Jurkat, Clone E6-1 (cell line): ENCODE results near the gene GPR31.

Experiments used
- DNase-seq: peaks from one replicate; pipeline ENCODE4 v3.0.0-alpha.2; 2011; ENCODE audit warnings: low read depth, low spot score
- H3K4me3 ChIP-seq: 2 replicates; pipeline ENCODE4 v1.5.1; 2011; ENCODE audit warnings: mild to moderate bottlenecking, low read length, control low read depth, moderate library complexity

The GPR31 gene

DNA sequence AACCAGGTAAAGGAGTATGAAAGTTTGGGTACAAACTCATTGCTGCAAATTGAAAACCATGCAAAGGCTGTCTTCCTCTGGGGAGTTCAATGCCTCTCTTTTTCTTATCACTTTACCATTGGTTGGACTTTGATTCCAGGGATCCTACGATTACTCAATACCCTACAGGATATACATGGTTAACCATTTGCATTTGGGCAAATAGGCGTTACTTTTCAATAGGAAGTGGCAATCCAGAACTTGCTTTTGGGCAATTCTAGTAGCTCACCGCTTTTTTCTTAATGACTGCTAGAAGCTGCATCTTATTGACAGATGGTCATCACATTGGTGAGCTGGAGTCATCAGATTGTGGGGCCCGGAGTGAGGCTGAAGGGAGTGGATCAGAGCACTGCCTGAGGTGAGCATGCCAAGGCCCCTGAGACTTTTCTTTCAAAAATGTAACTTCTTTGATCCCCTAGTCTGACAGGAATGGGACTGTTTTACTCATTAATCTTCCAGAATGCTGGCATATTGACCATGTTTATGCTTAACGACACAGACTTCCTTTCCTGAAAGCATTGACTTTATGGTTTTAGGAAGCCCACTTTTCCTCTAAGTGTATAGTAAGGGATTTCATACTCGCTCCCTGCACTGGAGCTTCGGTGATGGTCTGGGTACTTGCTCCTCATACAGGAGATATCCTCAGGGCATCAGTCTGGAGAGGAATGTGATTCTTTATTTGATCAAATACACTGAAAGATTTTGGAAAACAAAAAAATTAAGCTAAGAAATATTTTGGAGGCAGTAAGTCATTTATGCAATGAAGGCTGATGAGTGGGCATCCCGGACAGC is 34.7 kb downstream of the GPR31 start, which contains the start of gene CCR6:
TSS of gene CCR6 (plus strand) at position 270 of the 831 bp plus-strand sequence. CDS start 13,039 bp downstream, outside the sequence.
- no peak for DNase-seq
- no peak within 1 kb of the TSS for H3K4me3 ChIP-seq

DNA sequence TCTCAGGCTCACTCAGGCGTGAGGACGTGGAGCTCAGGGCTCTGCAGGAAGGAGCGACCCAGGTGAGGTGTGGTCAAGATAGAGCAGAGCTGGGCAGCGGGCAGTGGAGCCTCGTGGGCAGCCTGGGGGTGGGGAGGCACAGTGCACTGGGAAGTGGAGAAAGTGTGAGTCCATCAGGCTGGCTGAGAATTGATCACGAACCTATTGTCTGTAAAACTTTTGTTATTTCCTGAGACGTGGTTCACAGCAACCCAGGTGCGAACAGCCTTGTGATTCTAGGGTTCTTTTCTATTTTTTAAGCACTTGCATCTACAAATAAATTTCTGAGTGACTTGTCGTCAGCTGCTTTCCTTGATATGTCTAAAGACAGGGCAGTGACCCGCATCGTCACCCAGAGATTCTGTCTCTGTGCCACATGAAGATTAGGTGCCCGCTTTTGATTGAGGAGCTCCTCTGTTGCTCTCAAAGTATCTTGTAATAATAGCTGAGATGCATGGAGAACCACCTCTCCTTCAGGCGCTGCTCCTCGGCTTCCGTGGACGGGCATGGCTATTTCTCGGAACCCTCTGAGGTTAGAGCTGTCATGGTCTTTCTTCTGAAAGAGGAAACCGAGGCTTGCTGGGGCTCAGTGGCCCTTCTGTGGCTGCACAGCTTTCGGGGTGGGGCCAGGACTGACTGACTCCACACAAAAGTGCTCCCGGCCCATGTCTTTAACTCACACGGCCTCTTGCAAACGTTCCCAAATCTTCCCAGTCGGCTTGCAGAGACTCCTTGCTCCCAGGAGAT is 35.5 kb downstream of the GPR31 start:
- no peak overlapping the region for H3K4me3 ChIP-seq
- no peak for DNase-seq

DNA sequence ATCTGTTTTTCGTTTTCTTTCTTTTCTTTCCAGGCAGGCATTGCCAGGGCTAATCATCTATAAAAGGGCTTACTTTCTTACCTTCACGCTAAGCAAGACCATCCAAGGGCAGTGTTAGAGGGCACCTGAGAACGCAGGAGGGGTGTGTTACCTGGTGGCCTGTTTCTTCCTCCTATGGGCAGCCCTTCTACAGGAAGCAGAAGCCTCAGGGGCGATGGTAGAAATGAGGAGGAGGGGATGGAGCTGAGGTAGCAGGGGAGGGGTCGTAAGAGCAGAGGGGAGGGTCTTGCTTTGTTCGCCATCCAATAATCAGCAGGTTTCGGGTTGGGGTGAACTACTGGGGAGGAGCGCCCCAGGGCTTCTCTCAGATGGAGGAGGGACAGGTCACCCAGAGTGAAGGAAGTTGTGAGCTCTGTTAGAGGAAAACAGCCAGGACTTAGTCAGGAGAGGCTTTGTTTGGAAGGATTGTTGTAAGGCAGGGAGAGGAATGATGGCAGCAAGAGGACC is 36.4 kb downstream of the GPR31 start:
- DNase-seq: no peak
- no peak overlapping the region for H3K4me3 ChIP-seq

DNA sequence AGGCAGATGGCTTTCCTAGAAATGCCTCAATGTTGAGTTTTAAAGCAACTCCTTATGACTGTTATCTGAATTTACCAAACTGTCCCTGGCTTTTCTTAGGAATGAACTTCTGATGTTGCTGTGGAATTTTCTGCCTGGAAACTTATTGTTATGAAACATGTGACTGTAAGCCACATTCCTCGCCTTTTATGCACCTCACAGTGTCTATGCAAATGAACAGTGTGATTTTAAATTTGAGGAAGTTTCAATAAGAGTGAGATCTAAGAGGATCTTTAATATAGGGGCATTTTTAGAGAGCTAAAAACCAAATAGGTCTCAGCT is 37.2 kb downstream of the GPR31 start:
- no peak for DNase-seq
- no peak overlapping the region for H3K4me3 ChIP-seq

DNA sequence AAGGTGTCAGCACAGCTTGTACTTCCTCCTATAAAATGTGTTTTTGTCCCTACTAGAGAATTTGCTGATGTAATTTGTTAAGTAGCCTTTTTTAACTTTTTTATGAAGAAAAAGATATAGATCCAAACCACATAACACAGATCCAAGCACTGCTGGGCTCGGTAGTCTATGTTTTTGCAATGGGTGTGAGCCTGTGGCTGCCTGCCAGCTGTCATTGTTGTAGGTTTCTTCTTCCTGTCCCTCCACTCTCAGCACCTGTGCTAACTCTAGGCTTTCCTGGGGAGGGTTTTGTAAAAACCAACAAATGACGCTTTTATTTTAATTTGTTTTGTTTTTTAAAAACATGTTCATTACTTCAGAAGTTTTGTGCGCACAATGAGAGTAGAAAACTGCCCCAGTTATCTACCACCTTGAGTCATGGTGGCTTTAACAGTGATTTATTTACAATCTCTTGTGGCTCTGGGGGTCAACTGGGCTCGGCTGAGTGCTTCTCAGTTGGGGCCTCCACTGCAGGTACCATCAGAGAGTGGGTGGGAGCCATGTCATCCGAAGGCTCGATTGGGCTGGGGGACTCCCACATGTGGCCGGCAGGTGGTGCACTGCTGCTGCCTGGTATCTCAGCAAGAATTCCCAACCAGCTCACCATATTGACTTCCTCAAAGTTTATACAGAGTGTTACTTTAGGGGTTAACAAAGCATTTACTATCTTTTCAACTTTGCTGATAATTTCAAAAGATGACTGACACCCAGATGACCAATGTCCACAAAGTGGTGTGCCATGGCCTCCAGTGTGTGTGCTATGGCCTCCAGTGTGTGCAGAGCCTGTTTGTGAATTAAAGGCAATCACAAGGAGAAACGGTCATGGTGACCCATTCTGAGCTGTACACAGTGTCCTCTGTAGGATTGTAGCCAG is 37.9 kb downstream of the GPR31 start:
- no peak overlapping the region for H3K4me3 ChIP-seq
- DNase-seq: peak; percentile 58

DNA sequence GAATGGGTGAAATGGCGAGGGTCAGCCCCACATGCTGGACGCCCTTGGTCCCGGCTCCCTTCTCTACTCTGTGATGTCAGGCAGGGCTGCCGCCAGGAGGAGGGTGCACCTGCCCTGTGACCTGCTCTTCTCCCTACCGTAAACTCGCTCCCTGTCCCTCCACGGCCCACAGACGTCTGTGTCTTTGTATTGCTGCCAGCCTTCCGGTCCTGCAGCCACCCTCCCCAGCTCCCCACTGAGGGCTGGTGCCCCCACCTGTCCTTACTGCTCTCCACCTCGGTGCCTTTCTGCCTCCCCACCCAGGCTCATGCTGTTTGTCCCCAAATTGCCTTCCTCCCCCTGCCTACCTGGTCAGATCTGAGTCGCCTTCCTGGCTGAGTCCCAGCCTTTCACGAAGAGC is 38.9 kb downstream of the GPR31 start:
- no peak for DNase-seq
- no peak overlapping the region for H3K4me3 ChIP-seq

DNA sequence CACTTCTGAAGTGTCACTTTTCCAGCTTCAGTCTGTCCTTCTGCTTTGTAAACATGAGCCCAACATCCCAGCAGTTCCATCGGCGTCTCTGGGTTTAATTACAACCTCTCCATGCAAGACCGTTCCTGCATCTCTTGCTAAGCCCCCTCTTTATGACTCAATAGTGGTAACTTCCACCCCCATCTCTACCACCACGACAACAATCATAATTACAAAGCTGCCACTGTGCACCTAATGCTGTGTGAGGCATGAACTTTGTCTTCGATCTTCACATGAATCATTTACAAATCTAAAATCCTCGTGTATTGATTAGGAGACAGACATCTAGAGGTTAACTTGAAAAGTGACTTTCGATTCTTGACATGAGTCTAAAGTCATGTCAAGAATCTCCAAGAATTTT is 39.8 kb downstream of the GPR31 start:
- DNase-seq: no peak
- no peak overlapping the region for H3K4me3 ChIP-seq

DNA sequence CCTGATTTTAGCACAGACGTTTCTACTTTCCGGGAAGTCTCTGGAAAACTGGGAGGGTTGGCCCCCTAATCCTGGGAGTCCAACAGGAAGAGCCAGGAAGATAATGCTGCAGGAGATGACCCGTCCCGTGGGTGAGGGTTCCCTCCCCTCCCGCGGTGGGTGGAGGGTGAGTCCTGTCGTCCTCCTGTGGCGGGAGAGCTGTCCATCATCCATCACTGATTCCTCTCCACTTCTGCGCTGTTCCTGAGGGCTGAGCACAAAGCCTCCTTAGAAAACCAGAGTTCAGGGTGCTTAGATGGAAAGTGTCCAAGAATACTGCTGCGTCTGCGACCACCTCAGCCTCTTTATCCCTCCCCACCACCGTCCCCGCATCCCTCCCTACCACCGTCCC is 40.9 kb downstream of the GPR31 start:
- no peak for DNase-seq
- H3K4me3 ChIP-seq: no peak overlapping the region

DNA sequence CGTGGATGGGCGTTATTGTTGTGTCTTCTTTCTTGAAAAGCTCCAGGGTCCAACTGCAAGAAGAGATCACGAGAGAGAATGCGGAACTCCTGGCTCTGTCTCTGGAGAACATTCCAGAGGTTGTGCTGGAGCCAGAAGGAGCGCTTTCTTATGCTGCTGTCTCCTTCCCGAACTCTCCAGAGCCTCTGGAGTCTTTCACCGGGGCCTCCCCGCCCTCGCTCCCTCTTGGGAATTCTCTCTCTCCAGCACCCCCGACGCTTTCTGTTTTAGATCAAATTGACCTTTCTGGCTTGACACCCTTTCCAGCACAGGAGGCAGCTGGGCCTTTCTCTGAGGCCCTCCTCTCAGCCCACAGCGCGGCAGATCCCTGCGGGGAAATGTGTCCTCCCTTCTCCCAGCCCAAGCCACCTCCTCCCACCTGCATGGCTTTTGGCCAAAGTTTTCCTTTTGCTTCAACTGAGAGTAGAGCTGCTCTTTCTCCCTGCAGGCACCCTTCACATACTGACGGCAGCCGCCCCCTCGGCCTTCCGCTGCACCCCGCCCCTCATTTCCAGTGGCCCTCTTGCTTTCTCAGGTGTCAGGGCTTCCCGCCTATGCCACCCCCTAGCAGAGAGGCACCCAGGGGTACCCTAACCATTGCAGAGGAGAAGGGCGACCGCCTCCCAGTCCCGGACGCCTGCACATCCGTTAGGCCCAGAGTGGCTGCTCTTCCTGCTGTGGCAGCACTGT is 41.5 kb downstream of the GPR31 start:
- no peak for DNase-seq
- no peak overlapping the region for H3K4me3 ChIP-seq

DNA sequence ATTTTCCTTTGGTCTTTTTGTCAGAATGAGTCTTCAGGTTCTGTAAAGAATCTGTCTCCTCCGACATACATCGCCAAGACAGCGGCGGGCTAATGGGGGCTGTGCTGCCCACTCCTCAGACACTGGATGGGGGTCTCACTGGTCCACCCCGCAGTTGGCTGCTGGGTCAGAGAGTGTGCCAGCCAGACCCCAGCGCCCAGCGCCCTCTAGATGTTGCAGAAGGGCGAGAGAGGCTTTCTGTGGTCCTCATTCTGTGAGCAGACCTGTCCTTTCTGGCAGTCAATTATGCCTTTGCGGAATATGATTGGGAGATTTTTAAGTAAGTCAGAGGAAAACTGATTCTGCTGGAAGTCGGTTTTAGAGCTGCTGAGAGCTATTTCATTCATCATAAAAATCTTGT is 42.7 kb downstream of the GPR31 start:
- H3K4me3 ChIP-seq: no peak overlapping the region
- DNase-seq: no peak

DNA sequence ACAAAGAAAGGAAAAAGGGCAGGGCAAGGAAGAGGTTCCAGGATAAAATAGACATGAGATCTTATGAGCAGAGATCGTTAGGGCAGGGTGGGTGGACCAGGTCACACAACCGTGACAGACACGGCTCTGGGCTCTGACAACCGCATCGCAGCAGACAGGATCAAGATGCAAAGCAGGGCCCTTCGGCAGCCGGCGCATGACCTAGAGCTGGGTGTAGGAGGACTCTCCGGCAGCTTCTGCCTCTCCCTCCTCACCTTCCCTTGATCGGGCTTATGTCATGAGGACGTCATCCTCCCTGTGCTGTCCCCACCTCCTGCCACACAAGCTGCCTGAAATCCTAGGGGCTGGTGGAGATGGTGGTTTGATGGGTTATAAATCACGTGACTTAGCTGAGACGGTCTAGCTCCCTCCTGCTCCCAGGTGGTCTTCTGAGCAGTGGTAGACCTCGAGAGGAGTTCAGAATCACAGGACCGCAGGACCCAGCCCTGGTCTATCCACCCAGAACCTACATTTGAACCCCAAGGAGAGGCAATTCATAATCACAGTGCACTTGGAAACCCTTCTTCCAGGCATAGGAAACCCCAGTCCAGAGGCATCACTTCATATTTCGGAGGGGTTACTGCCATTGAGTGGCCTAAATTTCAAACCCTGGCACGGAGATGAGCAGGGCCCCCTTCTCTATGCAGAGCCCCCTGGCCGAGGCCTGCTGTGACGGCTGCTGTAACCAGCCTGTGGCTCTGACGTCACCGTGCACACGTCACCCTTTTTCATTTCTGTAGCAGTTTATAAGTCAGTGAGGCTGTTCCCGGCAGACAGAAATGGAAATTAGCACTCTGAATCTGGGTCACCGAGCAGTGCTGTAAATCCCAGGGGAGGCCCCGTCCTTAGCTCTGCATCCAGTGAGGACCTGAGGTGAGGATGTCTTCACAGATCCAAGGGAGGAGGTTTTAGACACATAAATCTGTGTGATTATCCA is 43.6 kb downstream of the GPR31 start:
- no peak for DNase-seq

DNA sequence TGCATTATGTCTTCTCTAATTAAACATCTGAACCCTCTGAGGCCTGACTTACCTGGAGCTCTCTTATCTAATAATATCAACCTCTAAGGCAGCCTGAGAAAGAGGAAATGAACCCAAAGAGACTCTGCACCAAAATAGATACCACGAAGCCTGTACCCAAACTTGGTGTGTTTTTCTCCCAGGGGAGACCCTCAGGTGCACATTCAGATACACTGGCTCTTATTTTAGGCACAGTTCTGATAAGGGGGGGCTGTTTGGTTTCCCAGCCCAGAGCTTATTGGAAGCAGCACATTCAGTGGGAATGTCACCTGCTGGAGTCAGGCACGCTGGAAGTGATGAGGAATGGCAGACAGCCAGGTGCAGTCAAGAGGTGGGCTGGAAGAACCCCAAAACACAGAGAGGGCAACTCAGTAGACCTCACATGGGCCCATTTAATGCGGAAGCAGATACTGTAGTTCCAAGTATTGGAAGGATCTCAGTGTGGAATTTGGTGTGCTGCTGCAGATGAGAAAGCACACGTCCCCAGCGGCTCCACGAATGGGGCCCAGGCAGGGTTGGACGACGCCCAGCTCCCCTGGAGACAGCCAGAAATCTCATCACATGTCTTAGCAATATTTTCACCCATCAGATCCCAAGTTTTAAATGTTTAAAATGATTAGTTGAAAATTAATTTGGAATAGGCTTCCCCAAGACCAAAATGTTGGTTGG is 44.6 kb downstream of the GPR31 start:
- H3K4me3 ChIP-seq: no peak overlapping the region
- DNase-seq: no peak

More for the DNA sequence above, 43.6 kb downstream of the GPR31 start:
- H3K4me3 ChIP-seq: no peak overlapping the region

DNA sequence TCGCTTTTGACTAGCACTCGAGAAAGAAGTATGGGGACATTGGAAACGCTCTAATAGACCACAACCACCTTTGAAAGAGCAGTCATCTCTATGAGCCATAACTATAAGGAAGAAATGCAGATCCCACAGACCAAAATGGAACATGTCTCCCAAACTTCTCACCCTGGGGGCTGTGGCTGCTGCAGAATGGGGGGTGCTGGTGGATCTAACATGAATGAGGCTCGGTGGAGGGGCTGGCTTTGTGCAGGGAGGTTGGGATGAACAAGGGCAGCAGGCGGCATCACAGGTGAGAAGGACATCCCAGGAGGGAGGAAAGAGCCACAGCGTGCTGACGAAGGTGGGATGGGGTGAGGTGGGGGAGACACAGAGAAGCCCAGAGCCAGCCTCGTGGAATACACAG is 45.4 kb downstream of the GPR31 start:
- no peak overlapping the region for H3K4me3 ChIP-seq
- no peak for DNase-seq

DNA sequence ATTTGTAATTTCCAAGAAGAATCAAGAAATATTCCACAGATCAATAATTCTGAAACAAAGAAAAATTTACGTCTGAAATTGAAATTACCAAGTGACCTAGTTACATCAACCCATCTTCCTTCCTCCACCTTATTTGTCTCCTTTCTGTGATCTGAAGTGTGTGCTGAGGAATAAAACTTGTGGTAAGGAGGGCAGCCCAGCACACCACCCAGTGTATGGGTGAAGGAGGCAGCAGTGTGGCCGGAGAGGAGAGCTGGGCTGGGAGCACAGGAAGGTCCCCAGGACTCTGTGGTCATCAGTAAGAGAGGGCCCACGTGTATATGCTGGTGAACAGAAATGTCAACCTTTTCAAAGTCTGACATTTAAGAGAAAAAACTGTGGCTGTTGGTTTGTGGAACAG is 46.2 kb downstream of the GPR31 start:
- no peak for DNase-seq
- H3K4me3 ChIP-seq: no peak overlapping the region

DNA sequence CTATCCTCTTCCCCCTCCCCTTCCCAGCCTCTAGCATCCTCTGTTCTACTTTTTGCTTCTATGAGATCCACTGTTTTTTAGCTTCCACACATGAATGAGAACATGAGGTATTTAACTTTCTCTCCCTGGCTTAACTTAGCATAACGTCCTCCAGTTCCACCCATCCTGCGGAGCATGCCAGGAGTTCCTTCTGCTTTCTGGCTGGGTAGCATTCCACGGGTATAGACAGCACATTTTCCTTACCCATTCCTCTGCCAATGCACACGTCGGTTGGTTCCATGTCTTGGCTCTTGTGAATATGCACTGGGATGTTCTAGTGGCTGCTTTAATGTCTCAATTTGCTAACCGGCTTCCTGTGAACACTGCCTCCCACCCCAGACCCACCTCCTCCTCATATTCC is 48.1 kb downstream of the GPR31 start:
- H3K4me3 ChIP-seq: no peak overlapping the region
- no peak for DNase-seq

DNA sequence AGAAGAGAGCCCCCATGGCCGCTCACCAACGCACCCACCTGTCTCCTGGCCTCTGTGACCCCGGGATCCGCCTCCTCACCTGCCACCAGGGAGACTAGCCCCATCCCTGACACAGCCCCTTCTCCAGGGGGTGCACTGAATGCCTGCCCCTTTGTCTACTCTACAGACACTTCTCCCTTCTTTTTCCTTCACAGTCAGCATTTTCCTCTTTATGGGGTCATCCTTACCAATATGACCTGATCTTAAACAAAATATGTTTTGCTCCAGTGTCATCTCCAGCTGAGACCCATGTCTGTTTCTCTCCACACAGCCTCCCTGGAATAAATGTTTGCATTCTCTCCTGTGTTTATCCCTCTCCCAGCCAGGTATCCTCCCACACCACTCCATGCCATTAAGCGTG is 49.5 kb downstream of the GPR31 start:
- H3K4me3 ChIP-seq: no peak overlapping the region
- no peak for DNase-seq

DNA sequence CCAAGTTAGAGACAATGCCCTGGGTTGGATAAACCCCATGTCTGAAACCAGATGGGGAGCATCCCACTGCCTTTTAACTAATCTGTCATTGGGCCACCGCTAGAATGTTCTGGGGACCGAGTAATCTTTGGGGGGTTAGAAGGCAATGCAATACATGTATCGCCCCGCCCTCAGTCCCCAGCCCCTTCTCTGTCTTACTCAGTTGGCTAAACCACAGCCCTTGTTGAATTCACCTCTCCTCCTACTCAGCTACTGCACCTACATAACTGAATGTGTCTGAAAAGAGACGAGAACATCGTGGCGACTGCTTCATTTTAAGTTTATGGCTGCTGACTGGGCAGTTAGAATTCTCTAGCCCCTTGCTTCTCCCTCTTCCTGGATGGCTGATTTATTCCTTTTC is 50.0 kb downstream of the GPR31 start:
- no peak for DNase-seq
- H3K4me3 ChIP-seq: no peak overlapping the region
